ENCODE measurements around the gene TEC.

Gene TEC

GRCh38 chr4:48103483-48104139 is 166.0 kb downstream of the TEC start:
- no peaks in the 10 kb centered on the region for H3K9me3 ChIP-seq (replicated peaks in 1 of 2; ENCODE audit: control insufficient read depth in 2 of 2, insufficient read depth in 1 of 2, low read depth in 1 of 2, low read length in 2 of 2)
- no peak overlapping the region for H2AFZ ChIP-seq (ENCODE audit: low read length)
- H3K4ac ChIP-seq (ENCODE audit: low read length) = no peak overlapping the region
- no peak overlapping the region for H3K23ac ChIP-seq (ENCODE audit: low read depth, low read length, poor library complexity)
- H2BK5ac ChIP-seq (ENCODE audit: low read length) = no peak overlapping the region
- no peak overlapping the region for H3K4me2 ChIP-seq (ENCODE audit: insufficient read depth, low read length, poor library complexity, severe bottlenecking)
- H3K27me3 ChIP-seq (ENCODE audit: control insufficient read depth in 3 of 3, insufficient read depth in 3 of 3, low read depth in 1 of 3, low read length in 3 of 3) = no peaks in the 10 kb centered on the region
- no peak overlapping the region for H3K18ac ChIP-seq (ENCODE audit: low read length)
- H2BK12ac ChIP-seq (ENCODE audit: low read length) = no peak overlapping the region
- no peak overlapping the region for H3K4me3 ChIP-seq (ENCODE audit: low read length in 2 of 2)
- no peak overlapping the region for H2BK120ac ChIP-seq (ENCODE audit: low read depth, low read length)
- no peak overlapping the region for H2AK5ac ChIP-seq (ENCODE audit: low read depth, low read length)
- H3K14ac ChIP-seq (ENCODE audit: low read length) = no peak overlapping the region
- WGBS, 2 donors (ENCODE audit: extremely low coverage in 2 of 2, insufficient read length in 2 of 2, insufficient replicate concordance in 1 of 2) = no CpG with 5 or more reads among the region's 3 CpGs
- no peak overlapping the region for H3K27ac ChIP-seq (replicated peaks; ENCODE audit: low read length)
- no peak for DNase-seq (ENCODE audit: low spot score)
- no peak overlapping the region for H4K91ac ChIP-seq (ENCODE audit: low read depth, low read length, poor library complexity)
- no peaks in the 10 kb centered on the region for H3K4me1 ChIP-seq (ENCODE audit: control insufficient read depth in 2 of 2, insufficient read depth in 1 of 2, low read depth in 1 of 2, low read length in 2 of 2)
- H3K79me1 ChIP-seq (ENCODE audit: low read depth, low read length) = no peaks in the 10 kb centered on the region
- no peak overlapping the region for H2BK15ac ChIP-seq (ENCODE audit: low read length)
- no peak overlapping the region for H3K9ac ChIP-seq (ENCODE audit: low read depth, low read length, poor library complexity)
- no peak overlapping the region for H4K8ac ChIP-seq (ENCODE audit: low read depth, low read length)
- H3K36me3 ChIP-seq (replicated peaks in 1 of 2; ENCODE audit: control insufficient read depth in 2 of 2, insufficient read depth in 2 of 2, low read length in 2 of 2) = no peaks in the 10 kb centered on the region

DNA sequence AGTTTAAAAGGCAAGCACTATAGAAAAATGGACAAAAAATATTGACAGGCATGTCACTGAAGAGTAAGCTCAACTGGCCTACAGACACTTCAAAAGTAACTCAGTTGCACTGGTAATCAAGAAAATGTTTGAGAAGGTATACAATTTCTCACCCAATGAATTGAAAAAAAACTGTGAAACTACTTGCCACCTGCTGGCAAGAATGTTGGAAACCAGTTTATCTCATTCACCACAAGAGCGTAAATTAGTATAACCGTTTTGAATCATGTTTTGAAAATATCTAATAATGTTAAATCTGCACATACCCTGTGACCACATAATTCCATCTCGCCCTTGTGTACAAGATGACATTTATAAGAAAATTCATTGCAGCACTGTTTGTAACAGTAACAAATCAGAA is 167.3 kb downstream of the TEC start:
- Histone ChIP-seq H2AK5ac (ENCODE audit: low read depth, low read length) (no peak overlapping the region), H3K14ac (ENCODE audit: low read length) (no peak overlapping the region), H2BK12ac (ENCODE audit: low read length) (no peak overlapping the region), H2BK15ac (ENCODE audit: low read length) (no peak overlapping the region), H2BK120ac (ENCODE audit: low read depth, low read length) (no peak overlapping the region), H2BK5ac (ENCODE audit: low read length) (no peak overlapping the region), H3K27ac (replicated peaks; ENCODE audit: low read length) (no peak overlapping the region), H3K9ac (ENCODE audit: low read depth, low read length, poor library complexity) (no peak overlapping the region), H4K8ac (ENCODE audit: low read depth, low read length) (no peak overlapping the region), H3K18ac (ENCODE audit: low read length) (no peak overlapping the region), H2AFZ (ENCODE audit: low read length) (no peak overlapping the region), H3K4me3 (ENCODE audit: low read length in 2 of 2) (no peak overlapping the region), H3K27me3 (ENCODE audit: control insufficient read depth in 3 of 3, insufficient read depth in 3 of 3, low read depth in 1 of 3, low read length in 3 of 3) (no peaks in the 10 kb centered on the region), H3K79me1 (ENCODE audit: low read depth, low read length) (no peaks in the 10 kb centered on the region), H3K9me3 (replicated peaks in 1 of 2; ENCODE audit: control insufficient read depth in 2 of 2, insufficient read depth in 1 of 2, low read depth in 1 of 2, low read length in 2 of 2) (no peaks in the 10 kb centered on the region), H3K4me2 (ENCODE audit: insufficient read depth, low read length, poor library complexity, severe bottlenecking) (no peak overlapping the region), H3K36me3 (replicated peaks in 1 of 2; ENCODE audit: control insufficient read depth in 2 of 2, insufficient read depth in 2 of 2, low read length in 2 of 2) (no peaks in the 10 kb centered on the region), H3K23ac (ENCODE audit: low read depth, low read length, poor library complexity) (no peak overlapping the region), H4K91ac (ENCODE audit: low read depth, low read length, poor library complexity) (no peak overlapping the region), H3K4ac (ENCODE audit: low read length) (no peak overlapping the region), H3K4me1 (ENCODE audit: control insufficient read depth in 2 of 2, insufficient read depth in 1 of 2, low read depth in 1 of 2, low read length in 2 of 2) (no peaks in the 10 kb centered on the region)
- no peak for DNase-seq (ENCODE audit: low spot score)
- no CpG with 5 or more reads among the region's 3 CpGs for WGBS, 2 donors (ENCODE audit: extremely low coverage in 2 of 2, insufficient read length in 2 of 2, insufficient replicate concordance in 1 of 2)

- Histone ChIP-seq H3K4me1 (ENCODE audit: control insufficient read depth in 2 of 2, insufficient read depth in 1 of 2, low read depth in 1 of 2, low read length in 2 of 2) (no peaks in the 10 kb centered on the region), H4K91ac (ENCODE audit: low read depth, low read length, poor library complexity) (no peak overlapping the region), H3K79me1 (ENCODE audit: low read depth, low read length) (no peaks in the 10 kb centered on the region), H3K4ac (ENCODE audit: low read length) (no peak overlapping the region), H3K27me3 (ENCODE audit: control insufficient read depth in 3 of 3, insufficient read depth in 3 of 3, low read depth in 1 of 3, low read length in 3 of 3) (no peaks in the 10 kb centered on the region), H2AK5ac (ENCODE audit: low read depth, low read length) (no peak overlapping the region), H3K23ac (ENCODE audit: low read depth, low read length, poor library complexity) (no peak overlapping the region), H3K4me3 (ENCODE audit: low read length in 2 of 2) (no peak overlapping the region), H2BK15ac (ENCODE audit: low read length) (no peak overlapping the region), H3K14ac (ENCODE audit: low read length) (no peak overlapping the region), H4K8ac (ENCODE audit: low read depth, low read length) (no peak overlapping the region), H3K27ac (replicated peaks; ENCODE audit: low read length) (no peak overlapping the region), H2BK120ac (ENCODE audit: low read depth, low read length) (no peak overlapping the region), H2BK12ac (ENCODE audit: low read length) (no peak overlapping the region), H3K9ac (ENCODE audit: low read depth, low read length, poor library complexity) (no peak overlapping the region), H3K36me3 (replicated peaks in 1 of 2; ENCODE audit: control insufficient read depth in 2 of 2, insufficient read depth in 2 of 2, low read length in 2 of 2) (no peaks in the 10 kb centered on the region), H3K4me2 (ENCODE audit: insufficient read depth, low read length, poor library complexity, severe bottlenecking) (no peak overlapping the region), H2BK5ac (ENCODE audit: low read length) (no peak overlapping the region), H3K9me3 (replicated peaks in 1 of 2; ENCODE audit: control insufficient read depth in 2 of 2, insufficient read depth in 1 of 2, low read depth in 1 of 2, low read length in 2 of 2) (no peaks in the 10 kb centered on the region), H3K18ac (ENCODE audit: low read length) (no peak overlapping the region), H2AFZ (ENCODE audit: low read length) (no peak overlapping the region)
- no peak for DNase-seq (ENCODE audit: low spot score)
- no CpG with 5 or more reads among the region's 1 CpG for WGBS, 2 donors (ENCODE audit: extremely low coverage in 2 of 2, insufficient read length in 2 of 2, insufficient replicate concordance in 1 of 2)
These were observed 169.4 kb downstream of the TEC start for GRCh38 chr4:48100256-48100655.

DNA sequence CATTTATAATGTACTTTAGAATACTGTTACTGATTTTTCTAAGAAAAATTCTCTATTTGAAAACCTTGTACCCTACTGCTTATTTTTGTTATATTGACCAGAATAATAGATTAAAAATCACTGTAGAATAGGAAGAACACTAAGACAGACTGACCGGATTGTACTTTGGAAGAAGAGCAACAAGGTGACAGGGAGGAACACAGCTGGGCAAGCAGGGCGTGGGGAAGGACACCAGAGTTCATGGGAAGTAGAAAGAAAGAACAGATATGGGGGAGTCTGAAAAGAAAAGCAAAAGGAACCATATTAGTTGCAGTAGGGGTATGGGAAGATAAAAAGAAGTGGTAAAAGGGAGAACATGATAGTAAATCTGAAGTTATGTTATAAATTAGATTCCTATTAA is 174.2 kb downstream of the TEC start:
- Histone ChIP-seq H2BK120ac (ENCODE audit: low read depth, low read length) (no peak overlapping the region), H3K36me3 (replicated peaks in 1 of 2; ENCODE audit: control insufficient read depth in 2 of 2, insufficient read depth in 2 of 2, low read length in 2 of 2) (no peaks in the 10 kb centered on the region), H2AK5ac (ENCODE audit: low read depth, low read length) (no peak overlapping the region), H3K18ac (ENCODE audit: low read length) (no peak overlapping the region), H4K8ac (ENCODE audit: low read depth, low read length) (no peak overlapping the region), H3K4me1 (ENCODE audit: control insufficient read depth in 2 of 2, insufficient read depth in 1 of 2, low read depth in 1 of 2, low read length in 2 of 2) (peaks cover 0 to 1% of the 10 kb centered on the region in 2 donors), H2BK15ac (ENCODE audit: low read length) (no peak overlapping the region), H2BK12ac (ENCODE audit: low read length) (no peak overlapping the region), H3K27ac (replicated peaks; ENCODE audit: low read length) (no peak overlapping the region), H3K4me2 (ENCODE audit: insufficient read depth, low read length, poor library complexity, severe bottlenecking) (no peak overlapping the region), H3K27me3 (ENCODE audit: control insufficient read depth in 3 of 3, insufficient read depth in 3 of 3, low read depth in 1 of 3, low read length in 3 of 3) (no peaks in the 10 kb centered on the region), H2AFZ (ENCODE audit: low read length) (no peak overlapping the region), H3K79me1 (ENCODE audit: low read depth, low read length) (no peaks in the 10 kb centered on the region), H2BK5ac (ENCODE audit: low read length) (no peak overlapping the region), H3K4me3 (ENCODE audit: low read length in 2 of 2) (no peak overlapping the region), H3K14ac (ENCODE audit: low read length) (no peak overlapping the region), H3K23ac (ENCODE audit: low read depth, low read length, poor library complexity) (no peak overlapping the region), H3K9ac (ENCODE audit: low read depth, low read length, poor library complexity) (no peak overlapping the region), H3K4ac (ENCODE audit: low read length) (no peak overlapping the region), H3K9me3 (replicated peaks in 1 of 2; ENCODE audit: control insufficient read depth in 2 of 2, insufficient read depth in 1 of 2, low read depth in 1 of 2, low read length in 2 of 2) (no peaks in the 10 kb centered on the region), H4K91ac (ENCODE audit: low read depth, low read length, poor library complexity) (no peak overlapping the region)
- no peak for DNase-seq (ENCODE audit: low spot score)
- no CpG with 5 or more reads among the region's 2 CpGs for WGBS, 2 donors (ENCODE audit: extremely low coverage in 2 of 2, insufficient read length in 2 of 2, insufficient replicate concordance in 1 of 2)

Measured in neuronal stem cell (in vitro differentiated cells).